ENCODE results near the gene SSH2. TPM values are rescaled to one million over a fixed set of nuclear protein-coding genes. Genes with fewer than 3 reads are reported as not detected.

SSH2 gene
- total RNA-seq, 4 donors from 2014 or later = 14.7 to 33.6 (median 22.2) TPM

DNA sequence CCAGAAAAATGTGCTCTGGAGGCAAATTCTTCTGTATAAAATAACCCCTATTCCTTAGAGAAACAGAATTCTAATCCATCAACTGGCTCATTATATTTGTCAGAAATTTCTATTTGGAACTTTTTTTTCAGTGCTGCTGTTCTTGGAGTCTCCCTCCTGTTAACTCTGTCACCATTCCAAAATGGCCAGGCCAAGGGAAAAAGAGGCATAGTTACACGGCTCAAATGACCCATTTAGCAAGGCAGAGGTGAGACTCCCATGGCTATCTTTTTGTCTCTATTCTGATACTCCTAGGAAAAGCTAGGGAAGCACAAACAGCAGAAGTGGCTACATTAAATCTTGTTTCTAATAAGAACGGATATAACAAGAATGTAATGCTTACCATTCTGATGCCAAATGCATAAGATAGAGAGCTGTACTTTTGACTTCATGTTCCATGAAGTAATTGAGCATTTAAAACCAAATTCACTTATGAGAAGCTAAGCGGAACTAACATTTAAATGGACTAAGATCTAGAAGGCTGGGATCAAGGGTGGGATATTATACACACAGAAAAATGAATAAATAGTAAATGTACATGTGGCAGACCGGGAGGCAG is 242.9 kb downstream of the SSH2 start:
- peaks cover 25% of the 10 kb centered on the region for H3K4me1 ChIP-seq
- H3K9me3 ChIP-seq = no peaks in the 10 kb centered on the region
- H3K27ac ChIP-seq = no peak overlapping the region
- DNase-seq (ENCODE audit: low spot score in 2 of 2) = no peak
- TF ChIP-seq POLR2AphosphoS5 (IDR thresholded peaks at IDR 0.05) (no peak), CTCF (IDR thresholded peaks at IDR 0.05) (no peak), POLR2A (IDR thresholded peaks at IDR 0.05) (no peak), EP300 (IDR thresholded peaks at IDR 0.05) (no peak)
- H3K27me3 ChIP-seq = no peaks in the 10 kb centered on the region
- WGBS = 69% methylated on average over 4 of the region's 4 CpGs
- H3K36me3 ChIP-seq = peaks cover 6% of the 10 kb centered on the region
- no peak overlapping the region for H3K4me3 ChIP-seq

DNA sequence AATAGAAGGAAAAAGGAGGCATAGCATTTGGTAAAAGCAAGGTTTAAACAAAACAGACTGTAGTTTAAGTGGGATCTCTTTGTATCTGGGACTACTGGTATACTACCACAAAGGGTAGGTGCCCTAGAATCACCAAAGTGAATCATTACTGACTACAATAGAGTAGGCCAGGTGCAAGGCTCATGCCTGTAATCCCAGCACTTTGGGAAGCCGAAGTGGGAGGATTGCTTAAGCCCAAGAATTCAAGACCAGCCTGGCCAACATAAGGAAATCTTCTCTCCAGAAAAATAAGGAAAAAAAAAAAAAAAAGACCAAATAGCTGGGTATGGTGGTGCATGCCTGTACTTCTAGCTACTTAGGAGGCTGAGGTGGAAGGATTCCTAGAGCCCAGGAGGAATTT is 246.5 kb downstream of the SSH2 start:
- no peak for DNase-seq (ENCODE audit: low spot score in 2 of 2)
- Histone ChIP-seq H3K27me3 (no peaks in the 10 kb centered on the region), H3K4me3 (no peak overlapping the region), H3K4me1 (peaks cover 28% of the 10 kb centered on the region), H3K27ac (no peak overlapping the region), H3K9me3 (no peaks in the 10 kb centered on the region), H3K36me3 (peaks cover 6% of the 10 kb centered on the region)
- WGBS = 78% methylated on average over 1 of the region's 1 CpG
- TF ChIP-seq POLR2A (IDR thresholded peaks at IDR 0.05) = no peak
- TF ChIP-seq CTCF (IDR thresholded peaks at IDR 0.05) = no peak
- TF ChIP-seq POLR2AphosphoS5 (IDR thresholded peaks at IDR 0.05) = no peak
- TF ChIP-seq EP300 (IDR thresholded peaks at IDR 0.05) = no peak

DNA sequence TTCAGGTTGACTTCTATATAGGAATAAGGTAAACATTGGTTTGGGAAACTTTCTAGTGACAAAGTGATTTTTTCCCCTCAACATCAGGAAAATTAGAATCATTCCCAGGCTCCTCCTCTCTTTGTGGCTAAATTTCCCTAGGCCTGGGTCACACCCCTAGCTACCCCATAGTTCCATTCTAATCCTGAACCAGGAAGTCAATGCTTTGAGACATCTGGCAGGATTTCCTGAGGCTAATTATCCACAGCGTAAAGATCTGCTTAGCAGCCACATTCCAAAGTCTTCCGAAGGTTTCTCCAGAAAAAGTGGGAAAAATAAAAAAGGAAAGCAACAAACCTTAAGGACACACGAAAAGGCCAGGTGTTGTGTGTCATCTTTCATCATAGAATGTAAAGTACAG is 247.0 kb downstream of the SSH2 start:
- no peaks in the 10 kb centered on the region for H3K9me3 ChIP-seq
- H3K27ac ChIP-seq = no peak overlapping the region
- WGBS = 39% methylated on average over 3 of the region's 3 CpGs
- TF ChIP-seq CTCF (IDR thresholded peaks at IDR 0.05) (no peak), EP300 (IDR thresholded peaks at IDR 0.05) (no peak), POLR2A (IDR thresholded peaks at IDR 0.05) (no peak)
- H3K36me3 ChIP-seq = peaks cover 6% of the 10 kb centered on the region
- DNase-seq (ENCODE audit: low spot score in 2 of 2) = no peak
- H3K4me1 ChIP-seq = peaks cover 28% of the 10 kb centered on the region
- no peak overlapping the region for H3K4me3 ChIP-seq
- H3K27me3 ChIP-seq = no peaks in the 10 kb centered on the region

- no peak for DNase-seq (ENCODE audit: low spot score in 2 of 2)
- Histone ChIP-seq H3K27me3 (no peaks in the 10 kb centered on the region), H3K4me3 (no peak overlapping the region), H3K9me3 (no peaks in the 10 kb centered on the region), H3K4me1 (peaks cover 27% of the 10 kb centered on the region), H3K27ac (no peak overlapping the region), H3K36me3 (peaks cover 6% of the 10 kb centered on the region)
- TF ChIP-seq CTCF (IDR thresholded peaks at IDR 0.05) = no peak
- no peak for TF ChIP-seq POLR2AphosphoS5 (IDR thresholded peaks at IDR 0.05)
- TF ChIP-seq EP300 (IDR thresholded peaks at IDR 0.05) = no peak
- no peak for TF ChIP-seq POLR2A (IDR thresholded peaks at IDR 0.05)
- 73% methylated on average over 2 of the region's 2 CpGs for WGBS
Measured at GRCh38 chr17:29682054-29682453, 248.0 kb downstream of the SSH2 start.

DNA sequence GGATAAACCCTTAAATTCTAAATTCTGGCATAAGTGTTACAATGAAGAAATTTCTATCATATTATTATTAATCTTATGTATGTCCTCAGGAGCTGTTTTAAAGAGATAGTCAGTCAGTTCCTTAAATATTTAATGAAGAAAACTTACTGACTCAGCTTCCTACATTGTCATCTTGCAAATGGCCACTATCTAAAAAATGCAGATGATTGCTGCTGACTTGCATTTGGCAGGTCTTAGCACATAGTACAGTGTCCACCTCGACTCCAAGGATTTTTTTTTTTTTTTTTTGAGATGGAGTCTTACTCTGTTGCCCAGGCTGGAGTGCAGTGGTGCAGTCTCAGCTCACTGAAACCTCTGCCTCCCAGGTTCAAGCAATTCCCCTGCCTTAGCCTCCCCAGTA is 252.2 kb downstream of the SSH2 start:
- TF ChIP-seq EP300 (IDR thresholded peaks at IDR 0.05) = no peak
- no peak for TF ChIP-seq POLR2AphosphoS5 (IDR thresholded peaks at IDR 0.05)
- no peak for TF ChIP-seq POLR2A (IDR thresholded peaks at IDR 0.05)
- Histone ChIP-seq H3K9me3 (no peaks in the 10 kb centered on the region), H3K27me3 (no peaks in the 10 kb centered on the region), H3K36me3 (no peaks in the 10 kb centered on the region), H3K4me3 (no peak overlapping the region), H3K27ac (peak overlapping the region; percentile 68), H3K4me1 (peaks cover 17% of the 10 kb centered on the region)
- DNase-seq (ENCODE audit: low spot score in 2 of 2) = no peak
- WGBS = 58% methylated on average over 1 of the region's 1 CpG
